ENCODE data around the gene ABR. TPM values are rescaled to one million over a fixed set of nuclear protein-coding genes. Genes with fewer than 3 reads are reported as not detected.

The ABR gene
- total RNA-seq, 1 experiment from 2014 or later = 5.6 TPM

- no peaks in the 10 kb centered on the region for H3K27me3 ChIP-seq
- peaks cover 39% of the 10 kb centered on the region for H3K4me1 ChIP-seq
- peak; percentile 67 to 71 for DNase-seq
- H3K9me3 ChIP-seq (replicated peaks) = no peaks in the 10 kb centered on the region
- H3K27ac ChIP-seq = 0 out of 2 replicates have a peak overlapping the region, but pooled peaks have one; percentile 22
- no peaks in the 10 kb centered on the region for H3K36me3 ChIP-seq
- H3K4me3 ChIP-seq = no peak overlapping the region
Measured at GRCh38 chr17:1035546-1036170, 144.1 kb downstream of the ABR start.

GRCh38 chr17:1034652-1035210 lies 145.1 kb downstream of the ABR start:
- H3K36me3 ChIP-seq = no peaks in the 10 kb centered on the region
- no peak overlapping the region for H3K4me3 ChIP-seq
- peaks cover 38% of the 10 kb centered on the region for H3K4me1 ChIP-seq
- H3K27ac ChIP-seq = no peak overlapping the region
- DNase-seq = no peak
- no peaks in the 10 kb centered on the region for H3K9me3 ChIP-seq (replicated peaks)
- no peaks in the 10 kb centered on the region for H3K27me3 ChIP-seq

GRCh38 chr17:1033503-1033902 lies 146.3 kb downstream of the ABR start:
- Histone ChIP-seq H3K4me3 (no peak overlapping the region), H3K27me3 (no peaks in the 10 kb centered on the region), H3K27ac (no peak overlapping the region), H3K36me3 (no peaks in the 10 kb centered on the region), H3K4me1 (peaks cover 40% of the 10 kb centered on the region), H3K9me3 (replicated peaks) (no peaks in the 10 kb centered on the region)
- no peak for DNase-seq

- H3K27me3 ChIP-seq = no peaks in the 10 kb centered on the region
- H3K4me1 ChIP-seq = peaks cover 29% of the 10 kb centered on the region
- no peaks in the 10 kb centered on the region for H3K9me3 ChIP-seq (replicated peaks)
Measured at GRCh38 chr17:1032391-1032790, 147.4 kb downstream of the ABR start.

GRCh38 chr17:1031711-1032110 lies 148.1 kb downstream of the ABR start:
- DNase-seq = no peak
- Histone ChIP-seq H3K4me1 (peaks cover 24% of the 10 kb centered on the region), H3K4me3 (no peak overlapping the region), H3K9me3 (replicated peaks) (no peaks in the 10 kb centered on the region), H3K27ac (no peak overlapping the region), H3K27me3 (no peaks in the 10 kb centered on the region), H3K36me3 (no peaks in the 10 kb centered on the region)

More at GRCh38 chr17:1032391-1032790, 147.4 kb downstream of the ABR start:
- Histone ChIP-seq H3K4me3 (no peak overlapping the region), H3K27ac (no peak overlapping the region), H3K36me3 (no peaks in the 10 kb centered on the region)
- no peak for DNase-seq

- Histone ChIP-seq H3K4me3 (no peak overlapping the region), H3K27me3 (no peaks in the 10 kb centered on the region)
Measured at GRCh38 chr17:1030684-1031532, 148.9 kb downstream of the ABR start.

GRCh38 chr17:1029922-1030644 lies 149.7 kb downstream of the ABR start:
- no peaks in the 10 kb centered on the region for H3K27me3 ChIP-seq
- peaks cover 12% of the 10 kb centered on the region; the same call in 1 of the 2 replicates for H3K4me1 ChIP-seq
- H3K9me3 ChIP-seq (replicated peaks) = no peaks in the 10 kb centered on the region
- H3K27ac ChIP-seq = peak overlapping the region; percentile 19; the same call in 1 of the 2 replicates
- no peak overlapping the region for H3K4me3 ChIP-seq
- no peaks in the 10 kb centered on the region for H3K36me3 ChIP-seq
- peak; percentile 76 to 77 for DNase-seq

More at GRCh38 chr17:1030684-1031532, 148.9 kb downstream of the ABR start:
- no peaks in the 10 kb centered on the region for H3K36me3 ChIP-seq
- H3K9me3 ChIP-seq (replicated peaks) = no peaks in the 10 kb centered on the region
- H3K27ac ChIP-seq = no peak overlapping the region
- no peak for DNase-seq
- H3K4me1 ChIP-seq = peaks cover 15% of the 10 kb centered on the region

- Histone ChIP-seq H3K27ac (no peak overlapping the region), H3K9me3 (replicated peaks) (no peaks in the 10 kb centered on the region), H3K4me3 (no peak overlapping the region), H3K27me3 (no peaks in the 10 kb centered on the region), H3K36me3 (no peaks in the 10 kb centered on the region), H3K4me1 (peaks cover 12% of the 10 kb centered on the region; the same call in 1 of the 2 replicates)
- no peak for DNase-seq
Measured at GRCh38 chr17:1029196-1029921, 150.4 kb downstream of the ABR start.

- H3K27me3 ChIP-seq = no peaks in the 10 kb centered on the region
- peaks cover 12% of the 10 kb centered on the region; the same call in 1 of the 2 replicates for H3K4me1 ChIP-seq
- DNase-seq = no peak
- no peak overlapping the region for H3K27ac ChIP-seq
- no peaks in the 10 kb centered on the region for H3K36me3 ChIP-seq
- no peak overlapping the region for H3K4me3 ChIP-seq
- no peaks in the 10 kb centered on the region for H3K9me3 ChIP-seq (replicated peaks)
Measured at GRCh38 chr17:1027044-1027443, 152.7 kb downstream of the ABR start.

- Histone ChIP-seq H3K27ac (no peak overlapping the region), H3K36me3 (no peaks in the 10 kb centered on the region), H3K4me3 (no peak overlapping the region), H3K27me3 (no peaks in the 10 kb centered on the region), H3K9me3 (replicated peaks) (no peaks in the 10 kb centered on the region), H3K4me1 (peaks cover 12% of the 10 kb centered on the region; the same call in 1 of the 2 replicates)
- no peak for DNase-seq
Measured at GRCh38 chr17:1026599-1026975, 153.2 kb downstream of the ABR start.

GRCh38 chr17:1025733-1026598 lies 153.8 kb downstream of the ABR start:
- Histone ChIP-seq H3K4me3 (no peak overlapping the region), H3K36me3 (no peaks in the 10 kb centered on the region), H3K27me3 (no peaks in the 10 kb centered on the region), H3K27ac (no peak overlapping the region), H3K4me1 (peaks cover 12% of the 10 kb centered on the region; the same call in 1 of the 2 replicates), H3K9me3 (replicated peaks) (no peaks in the 10 kb centered on the region)
- no peak for DNase-seq

- H3K36me3 ChIP-seq = no peaks in the 10 kb centered on the region
- H3K4me1 ChIP-seq = peaks cover under 1% of the 10 kb centered on the region; the same call in 1 of the 2 replicates
- no peak overlapping the region for H3K27ac ChIP-seq
- H3K27me3 ChIP-seq = no peaks in the 10 kb centered on the region
- DNase-seq = no peak
- no peaks in the 10 kb centered on the region for H3K9me3 ChIP-seq (replicated peaks)
- H3K4me3 ChIP-seq = no peak overlapping the region
Measured at GRCh38 chr17:1024076-1024475, 155.7 kb downstream of the ABR start.

- no peaks in the 10 kb centered on the region for H3K36me3 ChIP-seq
- no peaks in the 10 kb centered on the region for H3K4me1 ChIP-seq
- no peak overlapping the region for H3K27ac ChIP-seq
- H3K27me3 ChIP-seq = no peaks in the 10 kb centered on the region
- DNase-seq = no peak
- no peaks in the 10 kb centered on the region for H3K9me3 ChIP-seq (replicated peaks)
- H3K4me3 ChIP-seq = no peak overlapping the region
Measured at GRCh38 chr17:1022278-1023024, 157.3 kb downstream of the ABR start.

Data from SJCRH30 (cell line).